ENCODE data around the gene CHRND. TPM values are rescaled to one million over a fixed set of nuclear protein-coding genes. Genes with fewer than 3 reads are reported as not detected.

The CHRND gene
- total and polyA plus RNA-seq, 12 donors = 0.03 to 0.57 (median 0.17) TPM; not detected in 8

- Histone ChIP-seq H3K27me3 (peaks cover 0 to 6% (median 0%) of the 10 kb centered on the region in 7 donors), H3K9me3 (peaks cover 0 to 16% (median 9%) of the 10 kb centered on the region in 11 donors), H3K4me3 (no peak overlapping the region), H3K27ac (no peak overlapping the region), H3K36me3 (peaks cover 0 to 13% (median 0%) of the 10 kb centered on the region in 9 donors), H3K4me1 (peaks cover 0 to 33% (median 0%) of the 10 kb centered on the region in 9 donors)
- WGBS, 2 donors = 90 to 93% methylated on average over 6 of the region's 6 CpGs
- TF ChIP-seq CTCF (IDR thresholded peaks at IDR 0.05) = no peak
- ATAC-seq (no peak), DNase-seq (no peak)
- intact Hi-C loops (cut with DNase I) = no loop called here
Measured at GRCh38 chr2:232544674-232545073, 18.7 kb downstream of the CHRND start.

DNA sequence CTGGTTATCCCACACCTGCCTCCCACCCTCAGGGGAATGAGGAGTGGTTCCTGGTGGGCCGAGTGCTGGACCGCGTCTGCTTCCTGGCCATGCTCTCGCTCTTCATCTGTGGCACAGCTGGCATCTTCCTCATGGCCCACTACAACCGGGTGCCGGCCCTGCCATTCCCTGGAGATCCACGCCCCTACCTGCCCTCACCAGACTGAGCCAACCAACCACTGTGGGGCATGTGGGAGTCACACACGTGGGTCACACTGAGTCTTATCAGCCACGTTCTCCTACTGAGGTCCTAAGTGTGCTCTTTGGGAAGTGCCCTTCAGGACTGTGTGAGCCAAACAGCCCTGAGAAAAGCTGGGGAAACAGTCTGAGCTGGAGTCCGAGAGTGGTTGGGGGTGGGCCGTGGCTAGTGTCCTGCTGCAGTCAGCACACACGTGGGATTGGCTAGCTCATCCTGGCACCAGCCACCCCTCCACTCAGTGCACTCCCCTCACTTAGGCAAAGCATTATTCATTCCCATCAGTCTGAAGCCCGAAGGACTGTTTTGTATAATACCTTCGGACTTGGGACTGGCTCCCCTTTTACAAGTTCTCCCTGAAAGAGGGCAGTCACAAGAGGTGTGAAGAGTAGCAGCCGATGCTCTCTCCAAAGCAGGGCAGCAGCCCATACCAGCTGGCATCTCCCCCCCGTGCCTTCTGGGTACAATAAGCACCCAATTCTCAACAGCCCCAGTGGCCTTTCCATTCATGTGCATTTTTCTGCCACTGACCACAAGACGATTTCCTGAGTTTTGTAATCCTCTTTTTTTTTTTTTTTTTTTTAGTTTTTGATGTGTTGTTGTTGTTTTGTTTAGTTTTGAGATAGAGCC is 19.8 kb downstream of the CHRND start:
- intact Hi-C loops (cut with DNase I) = no loop called here
- Histone ChIP-seq H3K9me3 (peaks cover 0 to 16% (median 9%) of the 10 kb centered on the region in 11 donors), H3K4me1 (peaks cover 0 to 35% (median 2%) of the 10 kb centered on the region in 9 donors), H3K27ac (no peak overlapping the region), H3K36me3 (peaks cover 0 to 13% (median 0%) of the 10 kb centered on the region in 9 donors), H3K27me3 (no peaks in the 10 kb centered on the region), H3K4me3 (no peak overlapping the region)
- DNase-seq = no peak
- 83 to 88% methylated on average over 17 of the region's 17 CpGs for WGBS, 2 donors
- no peak for ATAC-seq
- no peak for TF ChIP-seq CTCF (IDR thresholded peaks at IDR 0.05)

DNA sequence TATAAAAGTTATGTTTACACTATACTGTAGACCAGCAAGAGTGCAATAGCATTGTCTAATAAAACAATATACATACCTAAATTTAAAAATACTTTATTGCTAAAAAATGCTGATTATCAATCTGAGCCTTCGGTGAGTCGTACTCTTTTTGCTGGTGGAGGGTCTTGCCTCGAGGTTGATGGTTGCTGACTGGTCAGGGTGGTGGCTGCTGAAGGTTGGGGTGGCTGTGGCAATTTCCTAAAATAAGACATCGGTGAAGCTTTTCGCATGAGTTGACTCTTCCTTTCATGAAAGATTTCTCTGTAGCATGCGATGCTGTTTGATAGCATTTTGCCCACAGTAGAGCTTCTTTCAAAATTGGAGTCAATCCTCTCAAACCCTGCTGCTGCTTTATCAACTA is 22.0 kb downstream of the CHRND start:
- DNase-seq (no peak), ATAC-seq (no peak)
- Histone ChIP-seq H3K4me3 (no peak overlapping the region), H3K27ac (no peak overlapping the region), H3K9me3 (peaks cover 0 to 16% (median 9%) of the 10 kb centered on the region in 11 donors), H3K27me3 (no peaks in the 10 kb centered on the region), H3K36me3 (peaks cover 0 to 26% (median 3%) of the 10 kb centered on the region in 9 donors), H3K4me1 (peaks cover 6 to 46% (median 19%) of the 10 kb centered on the region in 9 donors)
- no peak for TF ChIP-seq CTCF (IDR thresholded peaks at IDR 0.05)
- WGBS, 2 donors = 97 to 98% methylated on average over 6 of the region's 6 CpGs
- intact Hi-C loops (cut with DNase I) = no loop called here

GRCh38 chr2:232549655-232550353 is 23.8 kb downstream of the CHRND start:
- TF ChIP-seq CTCF (IDR thresholded peaks at IDR 0.05) = no peak
- 39 to 43% methylated on average over 21 of the region's 21 CpGs for WGBS, 2 donors
- H3K36me3 ChIP-seq = peaks cover 0 to 34% (median 3%) of the 10 kb centered on the region in 9 donors
- no peak for DNase-seq
- ATAC-seq = no peak
- intact Hi-C loops (cut with DNase I) = no loop called here
- H3K4me3 ChIP-seq = peak overlapping the region; percentile 68 to 98 (median 92)
- H3K4me1 ChIP-seq = peaks cover 6 to 62% (median 25%) of the 10 kb centered on the region in 9 donors
- H3K9me3 ChIP-seq = peaks cover 0 to 16% (median 9%) of the 10 kb centered on the region in 11 donors
- H3K27me3 ChIP-seq = no peaks in the 10 kb centered on the region
- peak overlapping the region; percentile 74 to 100 (median 98) for H3K27ac ChIP-seq

Data from heart right ventricle (tissue), 16 donors.